NCI-H748 (cell line): ENCODE measurements around the gene SEPTIN10.
"Not testable (repeated sequence)": the region's sequence is repeated elsewhere in the genome, so short reads cannot be mapped to it uniquely, and the experiment has no call there.

Source experiments
- DNase-seq: peaks from one replicate; lab custom pipeline; 2025; ENCODE audit not compliant: unreplicated experiment; lab: John Stamatoyannopoulos, UW

The SEPTIN10 gene

GRCh38 chr2:109635426-109636304 is 21.9 kb upstream of the SEPTIN10 start:
- no peak for DNase-seq

- no peak for DNase-seq
Measured at GRCh38 chr2:109633284-109633961, 19.7 kb upstream of the SEPTIN10 start.

GRCh38 chr2:109632158-109632789 is 18.5 kb upstream of the SEPTIN10 start:
- no peak for DNase-seq

GRCh38 chr2:109631741-109632140 is 18.0 kb upstream of the SEPTIN10 start:
- no peak for DNase-seq

GRCh38 chr2:109630441-109631430 is 17.0 kb upstream of the SEPTIN10 start:
- no peak for DNase-seq

GRCh38 chr2:109629867-109630266 is 16.1 kb upstream of the SEPTIN10 start:
- no peak for DNase-seq

GRCh38 chr2:109628321-109628720 is 14.6 kb upstream of the SEPTIN10 start:
- not testable (repeated sequence) for DNase-seq

- DNase-seq: no peak
Measured at GRCh38 chr2:109624339-109624738, 10.6 kb upstream of the SEPTIN10 start.

- no peak for DNase-seq
Measured at GRCh38 chr2:109623923-109624322, 10.2 kb upstream of the SEPTIN10 start.

GRCh38 chr2:109623297-109623696 is 9.5 kb upstream of the SEPTIN10 start:
- DNase-seq: no peak

- no peak for DNase-seq
Measured at GRCh38 chr2:109619032-109619615, 5.4 kb upstream of the SEPTIN10 start.

GRCh38 chr2:109616184-109616583 is 2.4 kb upstream of the SEPTIN10 start:
- no peak for DNase-seq

GRCh38 chr2:109615637-109616144 is 1.9 kb upstream of the SEPTIN10 start:
- peak; percentile 46 for DNase-seq

- DNase-seq: peak; percentile 58
Measured at GRCh38 chr2:109614715-109615636, 1.2 kb upstream of the SEPTIN10 start.

- DNase-seq: peak; percentile 54
Measured at GRCh38 chr2:109613081-109613921, 465 bp downstream of the SEPTIN10 start.

- DNase-seq: peak; percentile 15
Measured at GRCh38 chr2:109611467-109612095, 2.2 kb downstream of the SEPTIN10 start.

GRCh38 chr2:109609352-109610024 is 4.3 kb downstream of the SEPTIN10 start:
- no peak for DNase-seq
